ENCODE data around the gene ACAN. TPM values are rescaled to one million over a fixed set of nuclear protein-coding genes. Genes with fewer than 3 reads are reported as not detected.
A peak's percentile ranks its signal among the peaks of the same experiment; 100 is the strongest.

ACAN gene
- total RNA-seq, 1 donor from 2014 or later, result 113 TPM

- Histone ChIP-seq H3K9me3 (no peaks in the 10 kb centered on the region), H3K27me3 (no peaks in the 10 kb centered on the region), H3K27ac (peak overlapping the region; percentile 74 to 82), H3K4me3 (no peak overlapping the region), H3K36me3 (peaks cover 0 to 7% of the 10 kb centered on the region in 2 donors), H3K4me1 (peaks cover 0 to 16% of the 10 kb centered on the region in 2 donors)
- intact Hi-C loops (cut with DNase I), result loop anchor here (1.0 kb wide), 2 partner anchors 85 to 176 kb away; no protein-coding TSS in a partner anchor
- no peak for TF ChIP-seq CTCF (IDR thresholded peaks at IDR 0.05)
- DNase-seq (ENCODE audit: low spot score in 2 of 2), result no peak
Measured at GRCh38 chr15:88833731-88834100, 30.5 kb downstream of the ACAN start.

GRCh38 chr15:88834211-88834812 lies 31.1 kb downstream of the ACAN start:
- no peak overlapping the region for H3K4me3 ChIP-seq
- peak; percentile 15 to 85 for DNase-seq (ENCODE audit: low spot score in 2 of 2)
- peaks cover 0 to 7% of the 10 kb centered on the region in 2 donors for H3K36me3 ChIP-seq
- H3K27me3 ChIP-seq, result no peaks in the 10 kb centered on the region
- peak; percentile 79 to 90 (median 88) for TF ChIP-seq CTCF (IDR thresholded peaks at IDR 0.05)
- peak overlapping the region; percentile 74 to 82 for H3K27ac ChIP-seq
- intact Hi-C loops (cut with DNase I), result loop anchor here (1.0 kb wide), 2 partner anchors 86 to 177 kb away; no protein-coding TSS in a partner anchor
- H3K9me3 ChIP-seq, result no peaks in the 10 kb centered on the region
- H3K4me1 ChIP-seq, result peaks cover 0 to 16% of the 10 kb centered on the region in 2 donors

GRCh38 chr15:88835119-88835518 lies 31.9 kb downstream of the ACAN start:
- no peak for TF ChIP-seq CTCF (IDR thresholded peaks at IDR 0.05)
- Histone ChIP-seq H3K9me3 (no peaks in the 10 kb centered on the region), H3K4me3 (no peak overlapping the region), H3K36me3 (peaks cover 0 to 11% of the 10 kb centered on the region in 2 donors), H3K4me1 (peaks cover 0 to 16% of the 10 kb centered on the region in 2 donors), H3K27ac (no peak overlapping the region), H3K27me3 (no peaks in the 10 kb centered on the region)
- intact Hi-C loops (cut with DNase I), result no loop called here
- DNase-seq (ENCODE audit: low spot score in 2 of 2), result no peak

GRCh38 chr15:88835646-88836045 lies 32.4 kb downstream of the ACAN start:
- DNase-seq (ENCODE audit: low spot score in 2 of 2), result no peak
- no peaks in the 10 kb centered on the region for H3K27me3 ChIP-seq
- intact Hi-C loops (cut with DNase I), result no loop called here
- TF ChIP-seq CTCF (IDR thresholded peaks at IDR 0.05), result no peak
- H3K4me1 ChIP-seq, result peaks cover 0 to 16% of the 10 kb centered on the region in 2 donors
- no peak overlapping the region for H3K27ac ChIP-seq
- no peak overlapping the region for H3K4me3 ChIP-seq
- no peaks in the 10 kb centered on the region for H3K9me3 ChIP-seq
- H3K36me3 ChIP-seq, result peaks cover 0 to 12% of the 10 kb centered on the region in 2 donors

- Histone ChIP-seq H3K27me3 (no peaks in the 10 kb centered on the region), H3K36me3 (peaks cover 2 to 28% of the 10 kb centered on the region in 2 donors), H3K27ac (no peak overlapping the region), H3K4me1 (peaks cover 0 to 7% of the 10 kb centered on the region in 2 donors), H3K9me3 (no peaks in the 10 kb centered on the region), H3K4me3 (no peak overlapping the region)
- TF ChIP-seq CTCF (IDR thresholded peaks at IDR 0.05), result no peak
- intact Hi-C loops (cut with DNase I), result no loop called here
- DNase-seq (ENCODE audit: low spot score in 2 of 2), result no peak
Measured at GRCh38 chr15:88838667-88839066, 35.4 kb downstream of the ACAN start.

All from ascending aorta (tissue), 2 donors.